GM19455 (cell line): ENCODE results near the gene SRP19.
"Not testable (repeated sequence)": the region's sequence is repeated elsewhere in the genome, so short reads cannot be mapped to it uniquely, and the experiment has no call there.

Source experiments
- ATAC-seq: cut with Tn5 transposase; IDR thresholded peaks from one replicate; pipeline ENCODE4 v1.9.1; 2021; ENCODE audit not compliant: unreplicated experiment

The SRP19 gene

DNA sequence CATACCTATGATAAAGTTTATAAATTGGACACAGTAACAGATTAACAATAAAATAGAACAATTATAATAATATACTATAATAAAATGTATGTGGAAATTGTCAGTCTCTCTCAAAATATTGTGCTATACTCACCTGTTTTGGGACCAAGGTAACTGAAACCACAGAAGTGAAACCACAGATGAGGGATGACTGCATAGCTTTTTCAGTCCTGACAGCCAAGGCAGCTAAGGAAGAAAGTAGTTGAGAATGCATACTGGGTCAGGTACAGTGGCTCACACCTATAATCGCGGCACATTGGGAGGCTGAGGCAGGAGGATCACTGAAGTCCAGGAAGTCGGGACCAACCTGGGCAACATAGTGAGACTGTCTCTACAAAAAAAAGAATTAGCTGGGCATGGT, 8.9 kb downstream of the SRP19 start:
- peak; percentile 75 for ATAC-seq

DNA sequence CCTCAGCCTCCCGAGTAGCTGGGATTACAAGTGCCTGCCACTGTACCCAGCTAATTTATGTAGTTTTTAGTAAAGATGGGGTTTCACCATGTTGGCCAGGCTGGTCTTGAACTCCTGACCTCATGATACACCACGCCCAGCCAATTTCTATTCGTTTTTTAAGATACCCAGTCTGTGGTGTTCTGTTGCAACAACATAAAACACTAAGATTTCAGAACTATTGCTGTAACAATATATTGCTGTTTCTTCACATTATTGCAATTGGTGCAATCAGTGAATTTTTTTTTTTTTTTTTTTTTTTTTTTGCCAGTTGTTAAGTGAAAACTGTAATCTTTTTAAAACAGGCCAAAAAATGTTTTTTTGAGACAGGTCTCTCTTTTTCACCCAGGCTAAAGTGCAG, 9.9 kb downstream of the SRP19 start:
- no peak for ATAC-seq

GRCh38 chr5:112876362-112876761, 15.3 kb downstream of the SRP19 start:
- ATAC-seq, result no peak

- no peak for ATAC-seq
These were observed 17.0 kb downstream of the SRP19 start for GRCh38 chr5:112878101-112878500.

DNA sequence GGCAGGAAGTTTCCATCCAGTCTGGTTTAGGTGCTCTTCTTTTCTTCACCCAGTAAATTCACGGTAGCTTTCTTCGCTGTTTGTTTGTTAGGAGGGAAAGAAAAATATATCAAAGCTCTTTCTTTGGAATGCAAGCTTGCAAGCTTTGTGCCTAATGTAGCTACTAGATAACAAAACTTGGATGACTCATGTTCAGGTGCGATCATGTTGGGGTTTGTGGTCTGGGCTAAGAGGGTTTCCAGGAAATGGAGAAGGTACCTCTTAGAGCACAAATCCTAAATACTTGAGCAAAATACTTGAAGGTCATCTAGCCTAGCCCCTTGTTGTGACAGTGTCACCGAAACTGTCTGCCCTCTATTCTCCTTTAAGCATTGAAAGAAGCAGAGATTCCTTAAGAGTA, 17.7 kb downstream of the SRP19 start:
- ATAC-seq, result no peak

GRCh38 chr5:112880219-112880964, 19.3 kb downstream of the SRP19 start:
- no peak for ATAC-seq

DNA sequence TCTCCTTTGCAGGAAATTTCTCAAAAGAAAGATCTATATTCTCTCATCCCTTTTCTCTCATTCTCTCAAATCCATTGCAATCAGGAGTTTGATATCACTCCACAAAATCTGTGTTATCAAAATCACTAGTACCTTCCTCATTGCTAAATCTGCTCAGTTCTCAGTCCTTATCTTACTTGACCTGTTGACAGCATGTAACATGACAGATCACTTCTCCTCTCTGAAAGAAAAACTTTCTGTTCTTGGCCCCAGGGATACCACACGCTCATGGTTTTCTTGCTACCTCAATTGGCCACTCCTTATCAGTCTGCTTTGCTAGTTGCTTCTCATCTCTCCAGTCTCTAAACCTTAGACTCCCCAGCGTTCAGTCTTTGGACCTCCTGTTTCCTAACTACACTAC, 22.1 kb downstream of the SRP19 start:
- no peak for ATAC-seq

GRCh38 chr5:112885001-112885400, 23.9 kb downstream of the SRP19 start:
- ATAC-seq, result no peak

- ATAC-seq, result no peak
These were observed 25.9 kb downstream of the SRP19 start for GRCh38 chr5:112886975-112887374.

- not testable (repeated sequence) for ATAC-seq
These were observed 31.0 kb downstream of the SRP19 start for GRCh38 chr5:112892066-112892465.

- no peak for ATAC-seq
These were observed 31.7 kb downstream of the SRP19 start for GRCh38 chr5:112892776-112893175.

DNA sequence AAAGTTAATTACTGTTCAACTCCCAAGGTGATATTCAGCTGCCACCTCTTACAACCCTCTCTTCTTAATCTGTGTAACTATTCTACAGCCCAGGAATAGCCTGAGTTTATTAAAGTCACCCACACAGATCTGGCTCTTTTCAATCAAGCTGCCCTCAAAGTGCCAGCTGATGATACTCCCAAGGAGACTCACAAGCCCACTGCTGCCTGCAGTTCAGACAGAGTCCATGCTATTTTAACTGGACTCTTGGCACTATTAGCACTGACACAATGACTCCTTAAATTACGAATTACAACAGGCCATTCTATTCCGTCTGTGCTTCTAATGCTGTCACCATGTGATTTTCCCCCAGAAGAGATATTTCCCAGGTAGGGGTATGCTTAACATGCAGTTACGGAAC, 34.6 kb downstream of the SRP19 start:
- ATAC-seq, result no peak

- no peak for ATAC-seq
These were observed 41.5 kb downstream of the SRP19 start for GRCh38 chr5:112902561-112902960.

DNA sequence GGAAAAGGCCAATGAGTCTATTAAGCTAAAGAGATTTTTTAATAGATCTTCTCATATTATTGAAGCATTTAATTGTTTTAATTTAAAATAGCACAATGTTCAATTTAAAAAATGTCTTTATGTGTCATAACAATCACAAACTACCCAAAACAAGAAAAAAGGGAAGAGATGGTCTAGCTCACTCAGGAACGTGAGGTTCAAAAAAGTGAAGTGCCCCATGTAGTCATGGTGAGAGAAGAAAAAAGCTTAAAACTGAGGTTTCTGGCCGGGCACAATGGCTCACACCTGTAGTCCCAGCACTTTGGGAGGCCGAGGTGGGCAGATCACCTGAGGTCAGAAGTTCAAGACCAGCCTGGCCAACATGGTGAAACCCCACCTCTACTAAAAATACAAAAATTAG, 43.9 kb downstream of the SRP19 start:
- not testable (repeated sequence) for ATAC-seq

- ATAC-seq, result no peak
These were observed 45.5 kb downstream of the SRP19 start for GRCh38 chr5:112906637-112907036.

GRCh38 chr5:112907166-112907631, 46.1 kb downstream of the SRP19 start:
- no peak for ATAC-seq

DNA sequence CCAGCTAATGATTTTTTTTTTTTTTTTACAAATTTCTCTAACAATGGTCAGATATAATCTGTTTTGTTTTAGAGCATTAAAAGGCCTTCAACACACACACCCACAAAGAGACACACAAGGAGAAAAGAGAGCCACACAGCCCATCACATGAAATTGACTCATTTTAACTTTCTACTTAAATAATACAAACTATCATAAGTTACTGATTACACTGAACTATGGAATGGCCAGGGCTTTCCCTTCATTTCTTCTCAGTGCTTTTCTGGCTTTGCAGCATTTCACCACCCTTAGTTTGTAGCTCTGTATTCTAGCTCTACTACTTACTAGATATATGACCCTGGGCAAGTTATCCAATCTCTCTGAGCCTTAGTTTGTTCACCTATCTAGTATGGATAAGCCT, 47.8 kb downstream of the SRP19 start:
- ATAC-seq, result no peak

- ATAC-seq, result no peak
These were observed 49.4 kb downstream of the SRP19 start for GRCh38 chr5:112910529-112910928.

DNA sequence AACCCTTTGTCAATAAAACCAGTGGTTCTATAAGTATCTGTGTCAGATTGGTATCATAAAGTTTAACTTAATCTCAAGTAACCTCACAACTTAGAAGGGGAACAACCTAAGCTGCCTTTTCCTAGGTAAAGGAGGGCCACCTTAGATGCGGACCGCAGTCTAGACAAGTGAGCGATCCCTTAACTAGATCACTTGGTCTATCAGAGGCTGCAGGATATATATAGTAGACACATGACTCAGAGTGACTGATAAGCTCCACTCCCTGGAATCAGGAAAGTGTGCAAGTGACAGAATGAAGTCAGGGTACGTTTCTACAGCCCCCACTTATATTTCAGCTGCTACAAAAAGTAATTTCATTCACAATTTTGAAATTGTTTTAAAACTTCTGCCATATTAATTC, 53.5 kb downstream of the SRP19 start:
- no peak for ATAC-seq

DNA sequence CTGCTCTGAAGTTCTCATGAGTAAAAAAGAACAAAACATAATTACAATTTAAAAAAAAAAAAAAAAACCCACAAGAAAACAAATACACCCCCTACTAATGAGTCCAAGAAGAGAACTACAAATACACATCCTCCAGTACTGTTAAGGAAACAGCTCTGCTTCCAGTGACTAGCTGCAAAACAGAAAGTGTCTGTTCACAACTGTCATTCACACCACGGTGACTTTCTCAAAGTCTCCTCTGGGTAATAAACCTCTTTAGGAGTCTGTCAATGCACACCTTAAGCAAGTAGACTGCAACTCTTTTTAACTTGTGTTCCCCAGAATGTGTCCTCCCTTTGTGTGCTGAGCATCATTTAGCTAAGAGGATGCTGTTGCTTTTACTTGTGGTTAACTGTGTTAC, 54.7 kb downstream of the SRP19 start:
- peak; percentile 54 for ATAC-seq

GRCh38 chr5:112917453-112917995, 56.4 kb downstream of the SRP19 start:
- ATAC-seq, result no peak

DNA sequence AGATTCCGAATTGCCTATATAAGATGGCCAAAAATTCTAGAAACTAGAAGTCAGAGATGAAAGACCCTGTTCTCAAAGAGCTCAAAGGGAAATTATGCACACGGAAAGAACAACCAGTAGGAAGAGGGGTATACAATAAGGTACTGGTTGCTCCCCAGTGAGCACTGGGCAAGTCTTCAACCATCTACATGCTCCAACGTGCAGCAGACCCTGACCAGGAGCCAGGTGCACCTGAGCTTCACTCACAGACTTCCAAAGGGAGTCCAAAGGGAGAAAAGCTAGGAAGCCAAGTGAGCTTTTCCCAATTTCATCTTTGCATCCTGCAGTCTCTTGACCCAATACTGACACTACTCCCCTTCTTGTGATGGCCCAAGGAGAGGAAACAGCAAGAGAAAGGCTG, 57.0 kb downstream of the SRP19 start:
- ATAC-seq, result no peak

- ATAC-seq, result no peak
These were observed 57.6 kb downstream of the SRP19 start for GRCh38 chr5:112918679-112919078.
